ENCODE results near the gene ATP4B.

DNA sequence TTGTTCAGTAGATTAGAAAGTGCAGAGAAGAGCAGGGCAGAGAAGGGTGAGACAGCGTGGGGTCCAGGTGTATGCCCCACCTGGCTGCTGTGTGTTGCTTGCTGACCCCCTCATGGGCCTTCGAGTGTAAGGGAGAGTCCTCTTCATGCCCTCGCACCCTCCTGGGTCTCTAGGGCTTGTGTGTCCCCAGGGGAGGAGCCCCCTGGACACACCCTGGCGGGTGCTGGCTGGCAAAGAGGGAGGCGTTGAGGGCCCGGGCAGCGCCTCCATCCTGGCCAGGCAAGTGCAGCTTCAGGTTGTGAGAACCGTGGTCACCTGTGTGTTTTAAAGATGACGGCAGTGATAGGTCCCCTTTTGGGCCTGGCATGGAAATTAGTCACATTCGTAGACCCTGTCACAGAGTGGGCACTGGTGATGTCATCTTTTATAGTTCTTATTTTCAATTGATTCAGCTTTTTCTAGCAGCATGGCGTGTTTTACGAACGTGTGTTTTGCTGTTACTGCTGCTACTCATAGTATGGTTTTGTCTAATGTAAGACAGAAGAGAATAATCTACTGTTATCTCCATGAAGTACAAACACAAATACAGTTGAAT is 54.8 kb downstream of the ATP4B start:
- TF ChIP-seq, protein P1, sequence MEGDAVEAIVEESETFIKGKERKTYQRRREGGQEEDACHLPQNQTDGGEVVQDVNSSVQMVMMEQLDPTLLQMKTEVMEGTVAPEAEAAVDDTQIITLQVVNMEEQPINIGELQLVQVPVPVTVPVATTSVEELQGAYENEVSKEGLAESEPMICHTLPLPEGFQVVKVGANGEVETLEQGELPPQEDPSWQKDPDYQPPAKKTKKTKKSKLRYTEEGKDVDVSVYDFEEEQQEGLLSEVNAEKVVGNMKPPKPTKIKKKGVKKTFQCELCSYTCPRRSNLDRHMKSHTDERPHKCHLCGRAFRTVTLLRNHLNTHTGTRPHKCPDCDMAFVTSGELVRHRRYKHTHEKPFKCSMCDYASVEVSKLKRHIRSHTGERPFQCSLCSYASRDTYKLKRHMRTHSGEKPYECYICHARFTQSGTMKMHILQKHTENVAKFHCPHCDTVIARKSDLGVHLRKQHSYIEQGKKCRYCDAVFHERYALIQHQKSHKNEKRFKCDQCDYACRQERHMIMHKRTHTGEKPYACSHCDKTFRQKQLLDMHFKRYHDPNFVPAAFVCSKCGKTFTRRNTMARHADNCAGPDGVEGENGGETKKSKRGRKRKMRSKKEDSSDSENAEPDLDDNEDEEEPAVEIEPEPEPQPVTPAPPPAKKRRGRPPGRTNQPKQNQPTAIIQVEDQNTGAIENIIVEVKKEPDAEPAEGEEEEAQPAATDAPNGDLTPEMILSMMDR (IDR thresholded peaks at IDR 0.05) = no peak
- no peak for TF ChIP-seq POLR2A (IDR thresholded peaks at IDR 0.05)
- no peak for TF ChIP-seq EP300 (IDR thresholded peaks at IDR 0.05)
